GM23248 (cell line): ENCODE measurements around the gene ABHD6. TPM values are rescaled to one million over a fixed set of nuclear protein-coding genes. Genes with fewer than 3 reads are reported as not detected.

ENCODE experiments used
- DNase-seq: peaks from one replicate; pipeline ENCODE4 v3.0.0-alpha.2; 2015
- H2AFZ ChIP-seq: fragments of 200-600 bp; sonication (generic); 2 replicates; pipeline ENCODE4 v1.6.1; 2016; ENCODE audit warnings: antibody characterized with exemption
- H3F3A ChIP-seq: fragments of 200-600 bp; sonication (generic); 2 replicates; pipeline ENCODE4 v1.6.1; 2016; ENCODE audit warnings: mild to moderate bottlenecking, antibody characterized with exemption, mixed run types; ENCODE audit not compliant: insufficient read depth
- H3K27ac ChIP-seq: fragments of 200-600 bp; sonication (generic); 2 replicates; pipeline ENCODE4 v1.5.1; 2016; ENCODE audit warnings: mild to moderate bottlenecking
- H3K27me3 ChIP-seq: fragments of 200-600 bp; sonication (generic); replicated peaks from 2 replicates; pipeline ENCODE4 v1.6.1; 2016; ENCODE audit warnings: mild to moderate bottlenecking; ENCODE audit not compliant: insufficient read depth
- H3K36me3 ChIP-seq: fragments of 200-600 bp; sonication (generic); 2 replicates; pipeline ENCODE4 v1.6.1; 2016; ENCODE audit warnings: low read depth, mild to moderate bottlenecking
- H3K4me1 ChIP-seq: fragments of 200-600 bp; sonication (generic); 2 replicates; pipeline ENCODE4 v1.6.1; 2016; ENCODE audit warnings: mild to moderate bottlenecking; ENCODE audit not compliant: insufficient read depth
- H3K4me2 ChIP-seq: fragments of 200-600 bp; sonication (generic); one replicate; pipeline ENCODE4 v1.6.1; 2016; ENCODE audit warnings: mild to moderate bottlenecking; ENCODE audit not compliant: unreplicated experiment
- H3K4me3 ChIP-seq: fragments of 200-600 bp; sonication (generic); 2 replicates; pipeline ENCODE4 v1.5.1; 2016; ENCODE audit warnings: mild to moderate bottlenecking
- H3K79me2 ChIP-seq: fragments of 200-600 bp; sonication (generic); 2 replicates; pipeline ENCODE4 v1.6.1; 2016; ENCODE audit warnings: mild to moderate bottlenecking; ENCODE audit not compliant: insufficient read depth
- H3K9ac ChIP-seq: fragments of 200-600 bp; sonication (generic); 2 replicates; pipeline ENCODE4 v1.6.1; 2016; ENCODE audit warnings: mild to moderate bottlenecking
- H3K9me2 ChIP-seq: fragments of 200-600 bp; sonication (generic); 2 replicates; pipeline ENCODE4 v1.6.1; 2016; ENCODE audit warnings: mixed run types, mild to moderate bottlenecking, moderate library complexity; ENCODE audit not compliant: insufficient read depth
- H3K9me3 ChIP-seq: fragments of 200-600 bp; sonication (generic); one replicate; pipeline ENCODE4 v1.6.1; 2017; ENCODE audit warnings: low read depth
- H4K20me1 ChIP-seq: fragments of 200-600 bp; sonication (generic); 2 replicates; pipeline ENCODE4 v1.6.0; 2016; ENCODE audit not compliant: insufficient read depth
- EZH2 ChIP-seq: fragments of 200-600 bp; sonication (generic); IDR thresholded peaks from 2 replicates; pipeline ENCODE4 v1.6.1; 2018; ENCODE audit warnings: antibody characterized with exemption, mild to moderate bottlenecking; ENCODE audit not compliant: insufficient read depth, poor library complexity, severe bottlenecking
- EZH2phosphoT487 ChIP-seq: fragments of 200-600 bp; sonication (generic); IDR thresholded peaks from 2 replicates; pipeline ENCODE4 v1.6.1; 2018; ENCODE audit warnings: antibody characterized with exemption, moderate library complexity, mild to moderate bottlenecking, low read depth; ENCODE audit not compliant: insufficient read depth
- WGBS, 2 experiments: methylation state at CpG; one replicate each; pipeline ENCODE4 v1.1.6; 2015 to 2017; ENCODE audit warnings: low lambda C conversion rate in 2 of 2, low coverage in 1 of 2; ENCODE audit errors: missing lambda C conversion rate in 2 of 2; 5-methylcytosine and 5-hydroxymethylcytosine counted together
- in situ Hi-C: fragments of 300-500 bp; cut with MboI; formaldehyde crosslinking; loops from 2 replicates; pipeline ENCODE4 v1.15.0; 2020
- polyA plus RNA-seq: library from polyadenylated mRNA; unstranded; fragments of >200 nt; fragmentation: Nextera tagmentation; extraction: Ambion mirVana; gene quantifications from 2 replicates; pipeline ENCODE4 v1.2.1, GENCODE V29; 2016
- total RNA-seq: library from RNA; depleted of rRNA; stranded (reverse); fragments of >200 nt; shearing (Covaris generic); gene quantifications from 2 replicates; pipeline ENCODE4 v1.2.3, GENCODE V29; 2014

Gene ABHD6
- total and polyA plus RNA-seq, 2 experiments from 2014 or later: 4.4 to 5.3 TPM

DNA sequence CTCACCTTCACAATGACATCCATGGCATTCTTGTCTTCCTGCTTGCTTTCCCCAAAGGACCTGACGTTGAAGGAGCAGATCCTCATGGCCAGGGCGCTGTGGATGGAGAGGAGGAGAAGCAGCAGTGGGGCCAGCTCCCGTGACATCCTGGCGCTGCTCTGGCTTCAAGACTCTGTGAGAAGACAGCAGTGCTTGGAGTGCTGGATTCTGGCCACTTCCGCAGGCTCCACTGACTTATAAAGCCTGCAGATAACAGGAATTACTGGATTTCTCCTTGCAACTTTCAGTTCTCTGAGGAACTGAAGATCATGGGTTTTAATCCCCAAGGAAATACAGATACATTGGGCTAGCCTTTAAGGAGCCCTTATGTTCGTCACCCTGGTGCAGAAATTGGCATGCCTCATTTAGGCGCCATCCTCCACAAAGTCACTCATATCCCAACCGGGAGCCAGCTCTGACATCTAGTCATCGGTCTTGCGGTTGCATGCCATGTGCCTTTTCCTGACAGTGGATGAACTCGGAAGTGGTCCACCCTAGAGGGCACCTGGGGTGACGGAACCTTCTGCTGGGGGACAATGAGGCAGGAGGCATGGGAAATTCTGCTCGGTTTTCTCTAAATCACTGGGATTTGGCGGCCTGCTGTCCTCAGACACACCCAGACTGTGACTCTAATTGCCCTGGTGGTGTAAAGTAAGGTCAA is 26.7 kb upstream of the ABHD6 start, which contains the start of gene DNASE1L3:
TSS of gene DNASE1L3 (minus strand) at position 212 of the 700 bp plus-strand sequence. CDS start at position 146, 66 bp downstream.
- Histone ChIP-seq H3K4me2 (no peak within 1 kb of the TSS), H3K9me2 (no peaks in the 10 kb centered on the region), H4K20me1 (no peaks in the 10 kb centered on the region), H3K36me3 (no peaks in the 10 kb centered on the region), H3K4me1 (peaks cover 6% of the 10 kb centered on the region), H2AFZ (no peak within 1 kb of the TSS), H3F3A (no peaks in the 10 kb centered on the region), H3K9ac (no peak within 1 kb of the TSS), H3K9me3 (no peaks in the 10 kb centered on the region), H3K4me3 (no peak within 1 kb of the TSS), H3K79me2 (no peaks in the 10 kb centered on the region), H3K27ac (no peak within 1 kb of the TSS), H3K27me3 (no peaks in the 10 kb centered on the region; the same call in 1 of the 2 replicates)
- TF ChIP-seq EZH2phosphoT487 (no peak), EZH2 (no peak)
- 76 to 79% methylated on average over 14 of the region's 14 CpGs for WGBS, 2 experiments
- DNase-seq: no peak
- in situ Hi-C loops: no loop called here

DNA sequence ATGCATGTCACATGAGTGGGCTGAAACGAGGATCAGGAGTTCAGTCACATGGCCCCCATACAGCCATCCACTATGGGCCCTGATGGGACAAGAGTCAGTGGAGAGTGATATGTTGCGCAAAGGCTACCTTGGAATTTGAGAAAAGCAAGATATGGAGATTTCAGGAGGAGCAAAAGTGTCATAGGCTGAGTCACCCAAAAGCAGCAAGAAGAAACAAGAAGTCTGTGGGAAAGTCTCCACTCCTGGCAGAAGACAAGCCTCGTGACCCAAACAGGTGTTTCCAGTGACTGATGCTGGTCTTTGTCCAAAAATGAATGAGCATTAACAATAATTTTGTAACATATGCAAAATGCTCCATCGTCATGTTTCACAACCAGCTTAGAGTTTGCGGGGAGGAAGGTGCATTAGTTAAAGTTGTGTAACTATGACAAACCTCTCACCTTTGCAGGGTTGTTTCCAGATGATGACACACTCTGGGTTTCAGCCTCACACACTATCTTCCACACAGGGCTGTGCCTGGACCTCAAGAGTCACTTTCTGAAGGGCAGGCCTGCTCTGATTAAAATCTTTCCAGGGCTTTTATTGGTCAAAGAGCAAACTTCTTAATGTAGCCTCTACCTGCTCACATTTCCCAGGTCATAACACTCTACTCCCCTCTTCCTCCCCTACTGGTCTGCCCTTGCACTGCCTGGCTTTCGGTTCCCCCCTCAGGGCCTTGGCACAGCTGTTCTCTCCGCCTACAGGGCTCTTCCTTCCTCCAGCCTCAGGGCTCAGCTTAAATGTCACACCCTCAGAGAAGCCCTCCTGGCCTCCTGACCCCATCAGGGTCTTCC is 22.9 kb upstream of the ABHD6 start:
- Histone ChIP-seq H2AFZ (no peak overlapping the region), H3K27me3 (no peaks in the 10 kb centered on the region; the same call in 1 of the 2 replicates), H3K4me1 (no peaks in the 10 kb centered on the region), H3K9me2 (no peaks in the 10 kb centered on the region), H3K27ac (no peak overlapping the region), H4K20me1 (no peaks in the 10 kb centered on the region), H3K9me3 (no peaks in the 10 kb centered on the region), H3K36me3 (no peaks in the 10 kb centered on the region), H3K9ac (no peak overlapping the region), H3F3A (no peaks in the 10 kb centered on the region), H3K79me2 (no peaks in the 10 kb centered on the region), H3K4me2 (no peak overlapping the region), H3K4me3 (no peak overlapping the region)
- in situ Hi-C loops: no loop called here
- 74 to 78% methylated on average over 7 of the region's 7 CpGs for WGBS, 2 experiments
- no peak for TF ChIP-seq EZH2phosphoT487
- peak; percentile 63 for DNase-seq

DNA sequence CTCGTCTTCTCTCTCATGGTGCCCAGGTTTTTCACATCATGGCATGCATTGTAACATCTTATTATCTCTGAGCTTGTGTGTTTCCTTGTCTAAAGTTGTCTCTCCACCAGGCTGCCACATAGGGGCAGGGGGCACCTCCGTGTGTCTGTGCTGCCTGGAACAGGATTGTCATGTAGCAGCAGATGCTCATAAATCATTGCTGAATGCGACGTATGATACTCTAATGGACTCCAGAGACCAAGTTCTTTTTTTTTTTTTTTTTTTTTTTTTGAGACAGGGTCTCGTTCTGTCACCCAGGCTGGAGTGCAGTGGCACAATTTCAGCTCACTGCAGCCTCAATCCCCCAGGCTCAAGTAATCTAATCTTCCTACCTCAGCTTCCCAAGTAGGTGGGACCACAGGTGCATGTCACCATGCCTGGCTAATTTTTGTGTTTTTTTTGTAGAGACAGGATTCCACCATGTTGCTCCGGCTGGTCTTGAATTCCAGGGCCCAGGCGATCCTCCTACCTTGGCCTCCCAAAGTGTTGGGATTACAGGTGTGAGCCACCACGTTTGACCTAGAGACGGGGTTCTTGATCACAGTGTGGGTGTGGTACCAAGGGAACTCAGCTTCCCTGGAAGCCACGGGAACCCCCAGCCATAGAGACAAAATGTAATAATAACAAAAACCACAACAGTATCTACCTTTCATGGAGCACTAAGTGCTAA is 22.1 kb upstream of the ABHD6 start:
- 46 to 50% methylated on average over 9 to 10 of the region's 10 CpGs for WGBS, 2 experiments

DNA sequence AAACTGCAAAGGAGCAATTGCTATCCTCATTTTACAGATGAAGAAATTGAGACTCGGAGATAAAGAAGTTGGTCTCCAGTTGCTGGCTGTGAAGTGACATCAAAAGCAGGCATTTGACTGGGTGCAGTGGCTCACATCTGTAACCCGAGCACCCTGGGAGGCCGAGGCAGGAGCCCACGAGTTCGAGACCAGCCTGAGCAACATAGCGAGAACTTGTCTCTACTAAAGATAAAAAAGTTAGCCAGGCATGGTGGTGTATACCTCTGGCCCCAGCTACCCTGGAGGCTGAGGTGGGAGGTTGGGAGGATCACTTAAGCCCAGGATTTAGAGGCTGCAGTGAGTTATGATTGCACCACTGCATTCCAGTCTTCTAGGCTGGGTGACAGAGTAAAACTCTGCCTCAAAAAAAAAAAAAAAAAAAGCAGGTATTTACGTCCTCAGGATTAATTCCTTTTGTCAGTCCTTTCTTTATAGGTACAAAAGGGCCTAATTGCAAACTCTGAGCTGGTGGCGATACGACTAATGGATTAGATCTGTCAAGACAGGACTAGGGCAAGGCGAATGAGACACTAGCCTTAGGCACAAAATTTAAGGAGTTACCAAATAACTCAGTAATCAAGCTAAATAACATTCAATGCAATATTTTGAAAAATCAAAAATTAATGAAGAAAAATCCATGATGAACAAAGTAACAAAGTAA is 20.9 kb upstream of the ABHD6 start:
- no peaks in the 10 kb centered on the region for H3F3A ChIP-seq
- DNase-seq: peak; percentile 16
- H3K9me3 ChIP-seq: no peaks in the 10 kb centered on the region
- H3K4me1 ChIP-seq: no peaks in the 10 kb centered on the region
- in situ Hi-C loops: no loop called here
- peak overlapping the region; percentile 54; the same call in 1 of the 2 replicates for H2AFZ ChIP-seq
- no peak overlapping the region for H3K4me2 ChIP-seq
- H3K9me2 ChIP-seq: no peaks in the 10 kb centered on the region
- peaks cover 4% of the 10 kb centered on the region; the same call in 1 of the 2 replicates for H3K27me3 ChIP-seq
- 51 to 52% methylated on average over 10 of the region's 10 CpGs for WGBS, 2 experiments
- H4K20me1 ChIP-seq: no peaks in the 10 kb centered on the region
- no peaks in the 10 kb centered on the region for H3K36me3 ChIP-seq
- TF ChIP-seq EZH2phosphoT487 (no peak), EZH2 (no peak)
- H3K4me3 ChIP-seq: no peak overlapping the region
- no peaks in the 10 kb centered on the region for H3K79me2 ChIP-seq
- no peak overlapping the region for H3K9ac ChIP-seq
- no peak overlapping the region for H3K27ac ChIP-seq

More for the DNA sequence above, 22.1 kb upstream of the ABHD6 start:
- no peaks in the 10 kb centered on the region for H3F3A ChIP-seq
- no peaks in the 10 kb centered on the region for H3K4me1 ChIP-seq
- H3K4me2 ChIP-seq: no peak overlapping the region
- H3K4me3 ChIP-seq: no peak overlapping the region
- H3K79me2 ChIP-seq: no peaks in the 10 kb centered on the region
- TF ChIP-seq EZH2phosphoT487: no peak
- no peak for TF ChIP-seq EZH2
- H3K9me3 ChIP-seq: no peaks in the 10 kb centered on the region
- no peaks in the 10 kb centered on the region for H3K36me3 ChIP-seq
- H3K27me3 ChIP-seq: peaks cover 4% of the 10 kb centered on the region; the same call in 1 of the 2 replicates
- DNase-seq: no peak
- H3K27ac ChIP-seq: no peak overlapping the region
- H3K9ac ChIP-seq: no peak overlapping the region
- in situ Hi-C loops: no loop called here
- no peaks in the 10 kb centered on the region for H4K20me1 ChIP-seq
- H3K9me2 ChIP-seq: no peaks in the 10 kb centered on the region
- no peak overlapping the region for H2AFZ ChIP-seq
